GM12892 (cell line): Measurements from ENCODE around the gene CAMK1D.

Source experiments
- POLR2A ChIP-seq: IDR thresholded peaks from 2 replicates; pipeline ENCODE4 v1.6.1; 2011; ENCODE audit warnings: low read depth, low read length, control low read depth
- POLR2AphosphoS5 ChIP-seq: IDR thresholded peaks from 2 replicates; pipeline ENCODE4 v1.6.1; 2011; ENCODE audit warnings: low read depth, low read length, control low read depth
- TAF1 ChIP-seq: IDR thresholded peaks from 2 replicates; pipeline ENCODE4 v1.6.1; 2011; ENCODE audit warnings: low read depth, mild to moderate bottlenecking, control low read depth, low read length, borderline replicate concordance

DNA sequence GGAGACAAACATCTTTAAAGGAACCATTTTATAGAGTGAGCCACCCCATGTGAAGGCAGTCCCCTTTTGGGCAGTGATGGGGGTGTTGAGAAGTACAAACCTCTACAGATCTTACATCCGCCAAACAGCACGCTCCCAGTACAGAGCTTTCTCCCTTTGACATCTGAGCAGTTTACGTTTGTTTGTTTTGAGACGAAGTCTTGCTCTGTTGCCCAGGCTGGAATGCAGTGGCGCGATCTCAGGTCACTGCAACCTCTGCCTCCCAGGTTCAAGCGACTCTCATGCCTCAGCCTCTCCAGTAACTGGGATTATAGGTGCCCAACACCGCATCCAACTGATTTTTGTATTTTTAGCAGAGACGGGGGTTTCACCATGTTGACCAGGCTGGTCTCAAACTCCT lies 523.2 kb downstream of the CAMK1D start:
- TF ChIP-seq POLR2AphosphoS5 (no peak), POLR2A (no peak), TAF1 (no peak)
